Activated naive CD4-positive, alpha-beta T cell treated with anti-CD3 and anti-CD28 coated beads for 36 hours (primary cell): ENCODE measurements around the gene CATSPER1. TPM values are rescaled to one million over a fixed set of nuclear protein-coding genes. Genes with fewer than 3 reads are reported as not detected.

Source experiments
- CTCF ChIA-PET: fragments of 350-600 bp; sonication (Branson Sonifier 250); formaldehyde crosslinking; loops from one replicate; lab custom pipeline; 2021; ENCODE audit warnings: antibody characterized with exemption; lab: Charles Lee
- DNase-seq: peaks from one replicate; pipeline ENCODE4 v3.0.0-alpha.2; 2020
- H3K27ac Mint-ChIP-seq: one replicate; pipeline ENCODE4 v1.8.0; 2021; ENCODE audit warnings: mild to moderate bottlenecking, mixed read lengths
- H3K27me3 Mint-ChIP-seq: one replicate; pipeline ENCODE4 v1.8.0; 2021; ENCODE audit warnings: low read depth, mixed read lengths
- H3K36me3 Mint-ChIP-seq: one replicate; pipeline ENCODE4 v1.8.0; 2021; ENCODE audit warnings: low read depth, mixed read lengths
- H3K4me1 Mint-ChIP-seq: one replicate; pipeline ENCODE4 v1.8.0; 2021; ENCODE audit warnings: low read depth, mixed read lengths
- H3K4me3 Mint-ChIP-seq: one replicate; pipeline ENCODE4 v1.8.0; 2021; ENCODE audit warnings: mild to moderate bottlenecking, moderate library complexity, mixed read lengths
- H3K9me3 Mint-ChIP-seq: one replicate; pipeline ENCODE4 v1.8.0; 2021; ENCODE audit warnings: mixed read lengths
- intact Hi-C: fragments of 100-400 bp; cut with micrococcal nuclease; formaldehyde crosslinking; loops from one replicate; pipeline ENCODE4 v1.15.1; 2023
- total RNA-seq, 2 experiments: library from RNA; stranded (reverse); gene quantifications; one replicate each; pipeline ENCODE4 v1.2.3, GENCODE V29; 2021

CATSPER1 gene
- total RNA-seq, 2 experiments from 2014 or later = not detected

GRCh38 chr11:65968600-65969482 lies 57.4 kb downstream of the CATSPER1 start:
- no peak for DNase-seq
- peaks cover 13% of the 10 kb centered on the region for H3K4me1 Mint-ChIP-seq
- H3K9me3 Mint-ChIP-seq = no peaks in the 10 kb centered on the region
- no peaks in the 10 kb centered on the region for H3K27me3 Mint-ChIP-seq
- peaks cover 41% of the 10 kb centered on the region for H3K36me3 Mint-ChIP-seq
- no peak overlapping the region for H3K4me3 Mint-ChIP-seq
- CTCF ChIA-PET = interaction anchor here (0.6 to 1.1 kb wide), 4 partner anchors 14 to 67 kb away, joined by 3 to 4 read pairs (median 3); no protein-coding TSS in a partner anchor
- intact Hi-C loops = no loop called here
- H3K27ac Mint-ChIP-seq = no peak overlapping the region

- H3K27ac Mint-ChIP-seq = no peak overlapping the region
- intact Hi-C loops = no loop called here
- DNase-seq = no peak
- H3K36me3 Mint-ChIP-seq = peaks cover 35% of the 10 kb centered on the region
- H3K4me1 Mint-ChIP-seq = peaks cover 27% of the 10 kb centered on the region
- no peaks in the 10 kb centered on the region for H3K27me3 Mint-ChIP-seq
- no peaks in the 10 kb centered on the region for H3K9me3 Mint-ChIP-seq
- CTCF ChIA-PET = no interaction called here
- H3K4me3 Mint-ChIP-seq = no peak overlapping the region
Observed at GRCh38 chr11:65967329-65967934, 58.8 kb downstream of the CATSPER1 start.

Other genes with a start within 250 kb of the CATSPER1 start
- 1 to 10 TPM; 6.2 to 6.3 TPM for gene AP5B1, start 245.5 kb downstream of the CATSPER1 start, total RNA-seq
- gene OVOL1, start 239.4 kb downstream of the CATSPER1 start, total RNA-seq = not detected
- gene SNX32, start 192.5 kb downstream of the CATSPER1 start, total RNA-seq = 1 to 10 TPM; 1.5 to 2.0 TPM
- 1,000 to 10,000 TPM; 1,043 to 1,085 TPM for gene CFL1, start 168.3 kb downstream of the CATSPER1 start, total RNA-seq
- gene MUS81, start 166.0 kb downstream of the CATSPER1 start, total RNA-seq = 10 to 100 TPM; 51.4 to 54.7 TPM
- 10 to 100 TPM; 10.1 to 11.5 TPM for gene EFEMP2, start 153.7 kb downstream of the CATSPER1 start, total RNA-seq
- under 1 TPM; 0.91 to 0.95 TPM for gene CTSW, start 146.6 kb downstream of the CATSPER1 start, total RNA-seq
- 10 to 100 TPM; 83.1 to 86.6 TPM for gene FIBP, start 138.0 kb downstream of the CATSPER1 start, total RNA-seq
- 10 to 100 TPM; 27.6 to 29.0 TPM for gene CCDC85B, start 135.8 kb downstream of the CATSPER1 start, total RNA-seq
- 1 to 10 TPM; 8.2 TPM for gene FOSL1, start 126.1 kb downstream of the CATSPER1 start, total RNA-seq
- gene C11orf68, start 107.4 kb downstream of the CATSPER1 start, total RNA-seq = 10 to 100 TPM; 20.0 to 21.9 TPM
- gene DRAP1, start 107.1 kb downstream of the CATSPER1 start, total RNA-seq = 100 to 1,000 TPM; 117 to 134 TPM
- not detected for gene TSGA10IP, start 81.0 kb downstream of the CATSPER1 start, total RNA-seq
- 10 to 100 TPM; 50.1 to 59.9 TPM for gene SART1, start 64.7 kb downstream of the CATSPER1 start, total RNA-seq
- 10 to 100 TPM; 31.2 to 31.7 TPM for gene EIF1AD, start 24.3 kb downstream of the CATSPER1 start, total RNA-seq
- gene BANF1, start 24.0 kb downstream of the CATSPER1 start, total RNA-seq = 100 to 1,000 TPM; 347 to 369 TPM
- gene CST6, start 14.5 kb downstream of the CATSPER1 start, total RNA-seq = not detected
- under 1 TPM in 1 of 2 experiments, not detected in 1; 0.17 TPM for gene GAL3ST3, start 22.7 kb upstream of the CATSPER1 start, total RNA-seq
- gene SF3B2, start 25.9 kb upstream of the CATSPER1 start, total RNA-seq = 100 to 1,000 TPM; 319 to 321 TPM
- 10 to 100 TPM; 77.8 to 80.7 TPM for gene PACS1, start 43.8 kb upstream of the CATSPER1 start, total RNA-seq
- 10 to 100 TPM; 36.9 to 41.7 TPM for gene KLC2, start 231.2 kb upstream of the CATSPER1 start, total RNA-seq
- gene RAB1B, start 242.2 kb upstream of the CATSPER1 start, total RNA-seq = 100 to 1,000 TPM; 112 to 115 TPM